ACC112 (cell line): ENCODE measurements around the gene ANKRD36B.
"Not testable (repeated sequence)": the region's sequence is repeated elsewhere in the genome, so short reads cannot be mapped to it uniquely, and the experiment has no call there.

Experiments
- H2AFZ ChIP-seq: fragments of 200-600 bp; sonication (generic); one replicate; pipeline ENCODE4 v1.6.0; 2017; ENCODE audit warnings: antibody characterized with exemption, low read length; ENCODE audit not compliant: unreplicated experiment
- H3K27ac ChIP-seq: fragments of 200-600 bp; sonication (generic); 2 replicates; pipeline ENCODE4 v1.5.1; 2014; ENCODE audit warnings: low read depth, mild to moderate bottlenecking, antibody characterized with exemption, low read length, moderate library complexity
- H3K27me3 ChIP-seq: fragments of 200-600 bp; sonication (generic); 2 replicates; pipeline ENCODE4 v1.6.1; 2014; ENCODE audit warnings: mild to moderate bottlenecking, antibody characterized with exemption, low read length, moderate library complexity, mixed read lengths; ENCODE audit not compliant: insufficient read depth
- H3K36me3 ChIP-seq: fragments of 200-600 bp; sonication (generic); 2 replicates; pipeline ENCODE4 v1.6.1; 2016; ENCODE audit warnings: mild to moderate bottlenecking, antibody characterized with exemption, low read length, moderate library complexity, mixed read lengths; ENCODE audit not compliant: insufficient read depth
- H3K4me1 ChIP-seq: fragments of 200-600 bp; sonication (generic); one replicate; pipeline ENCODE4 v1.6.1; 2016; ENCODE audit warnings: low read length, mixed read lengths; ENCODE audit not compliant: insufficient read depth, unreplicated experiment, control insufficient read depth
- H3K4me3 ChIP-seq: fragments of 200-600 bp; sonication (generic); 2 replicates; pipeline ENCODE4 v1.5.1; 2014; ENCODE audit warnings: mild to moderate bottlenecking, low read depth, low read length
- H3K79me2 ChIP-seq: fragments of 200-600 bp; sonication (generic); one replicate; pipeline ENCODE4 v1.6.0; 2016; ENCODE audit warnings: low read length; ENCODE audit not compliant: control insufficient read depth, unreplicated experiment, insufficient read depth

The ANKRD36B gene

DNA sequence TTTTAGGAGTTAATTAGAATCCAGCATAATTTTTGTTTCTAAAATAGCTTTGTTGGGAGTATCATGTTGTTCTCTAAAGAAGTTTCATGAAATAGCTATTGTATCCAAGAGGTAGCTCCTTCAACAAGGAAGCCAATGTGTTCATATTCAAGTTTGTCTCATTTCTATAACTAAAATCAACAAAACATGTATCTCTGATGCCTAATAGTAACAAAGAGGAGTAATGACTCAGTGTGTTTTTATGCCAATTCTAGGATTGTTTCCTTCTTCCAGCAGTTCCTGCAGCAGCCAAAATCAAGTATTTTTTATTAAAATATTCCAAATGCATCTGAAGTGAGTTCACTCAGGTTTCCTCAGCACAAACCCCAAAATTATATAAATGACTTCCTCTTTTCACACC is 41.1 kb downstream of the ANKRD36B start:
- H3K4me1 ChIP-seq, H3K79me2 ChIP-seq, H3K27me3 ChIP-seq, H2AFZ ChIP-seq, H3K27ac ChIP-seq, H3K4me3 ChIP-seq, H3K36me3 ChIP-seq: not testable (repeated sequence)

GRCh38 chr2:97546711-97547110 is 43.0 kb downstream of the ANKRD36B start:
- Histone ChIP-seq H3K79me2 (no peaks in the 10 kb centered on the region), H2AFZ (no peak overlapping the region), H3K4me1 (no peaks in the 10 kb centered on the region), H3K27ac (no peak overlapping the region), H3K36me3 (no peaks in the 10 kb centered on the region; the same call in 1 of the 2 replicates), H3K4me3 (no peak overlapping the region), H3K27me3 (no peaks in the 10 kb centered on the region)

- H3K27me3 ChIP-seq, H3K36me3 ChIP-seq, H3K4me1 ChIP-seq, H2AFZ ChIP-seq, H3K79me2 ChIP-seq, H3K4me3 ChIP-seq, H3K27ac ChIP-seq: not testable (repeated sequence)
These were observed 44.8 kb downstream of the ANKRD36B start for GRCh38 chr2:97544911-97545310.

DNA sequence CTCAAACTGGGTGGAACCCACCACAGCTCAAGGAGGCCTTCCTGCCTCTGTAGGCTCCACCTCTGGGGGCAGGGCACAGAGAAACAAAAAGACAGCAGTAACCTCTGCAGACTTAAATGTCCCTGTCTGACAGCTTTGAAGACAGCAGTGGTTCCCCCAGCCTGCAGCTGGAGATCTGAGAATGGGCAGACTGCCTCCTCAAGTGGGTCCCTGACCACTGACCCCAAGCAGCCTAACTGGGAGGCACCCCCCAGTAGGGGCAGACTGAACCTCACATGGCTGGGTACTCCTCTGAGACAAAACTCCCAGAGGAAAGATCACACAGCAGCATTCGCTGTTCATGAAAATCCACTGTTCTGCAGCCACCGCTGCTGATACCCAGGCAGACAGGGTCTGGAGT is 63.8 kb downstream of the ANKRD36B start:
- not testable (repeated sequence) for H3K36me3 ChIP-seq, H3K4me3 ChIP-seq, H3K4me1 ChIP-seq, H3K79me2 ChIP-seq, H2AFZ ChIP-seq, H3K27ac ChIP-seq, H3K27me3 ChIP-seq

DNA sequence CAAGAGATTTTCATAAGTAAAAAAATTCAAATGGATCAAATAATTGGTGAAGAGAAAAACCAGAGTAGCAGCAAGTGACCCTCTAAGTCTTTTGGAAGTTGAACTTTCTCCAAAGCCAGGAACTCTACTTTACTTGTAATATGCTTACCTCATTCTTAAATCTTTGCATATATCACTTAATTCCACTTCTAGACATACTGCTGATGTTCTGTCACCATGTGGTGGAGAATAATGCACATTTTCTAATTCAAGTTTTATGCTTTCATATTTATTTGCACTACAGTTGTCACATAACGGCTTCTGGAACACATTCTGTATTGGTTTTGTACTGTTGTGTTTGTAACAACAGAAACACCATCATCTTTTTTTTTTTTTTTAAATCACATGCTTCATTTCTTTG is 65.9 kb downstream of the ANKRD36B start:
- H3K36me3 ChIP-seq, H3K4me1 ChIP-seq, H3K4me3 ChIP-seq, H3K79me2 ChIP-seq, H3K27ac ChIP-seq, H2AFZ ChIP-seq, H3K27me3 ChIP-seq: not testable (repeated sequence)

GRCh38 chr2:97522916-97523555 is 66.6 kb downstream of the ANKRD36B start:
- not testable (repeated sequence) for H3K4me3 ChIP-seq, H3K4me1 ChIP-seq, H2AFZ ChIP-seq, H3K27me3 ChIP-seq, H3K79me2 ChIP-seq, H3K36me3 ChIP-seq, H3K27ac ChIP-seq

- H3K27me3 ChIP-seq, H3K27ac ChIP-seq, H3K79me2 ChIP-seq, H3K4me1 ChIP-seq, H3K4me3 ChIP-seq, H2AFZ ChIP-seq, H3K36me3 ChIP-seq: not testable (repeated sequence)
These were observed 94.0 kb downstream of the ANKRD36B start for GRCh38 chr2:97495651-97496050.

- H3K4me1 ChIP-seq, H3K27ac ChIP-seq, H3K36me3 ChIP-seq, H3K79me2 ChIP-seq, H3K4me3 ChIP-seq, H3K27me3 ChIP-seq, H2AFZ ChIP-seq: not testable (repeated sequence)
These were observed 99.5 kb downstream of the ANKRD36B start for GRCh38 chr2:97490141-97490540.
